GM21515 (cell line): Measurements from ENCODE around the gene ZFR.
"Not testable (repeated sequence)": the region's sequence is repeated elsewhere in the genome, so short reads cannot be mapped to it uniquely, and the experiment has no call there.

Experiments
- ATAC-seq: cut with Tn5 transposase; IDR thresholded peaks from one replicate; pipeline ENCODE4 v1.9.1; 2021; ENCODE audit not compliant: unreplicated experiment

The ZFR gene

DNA sequence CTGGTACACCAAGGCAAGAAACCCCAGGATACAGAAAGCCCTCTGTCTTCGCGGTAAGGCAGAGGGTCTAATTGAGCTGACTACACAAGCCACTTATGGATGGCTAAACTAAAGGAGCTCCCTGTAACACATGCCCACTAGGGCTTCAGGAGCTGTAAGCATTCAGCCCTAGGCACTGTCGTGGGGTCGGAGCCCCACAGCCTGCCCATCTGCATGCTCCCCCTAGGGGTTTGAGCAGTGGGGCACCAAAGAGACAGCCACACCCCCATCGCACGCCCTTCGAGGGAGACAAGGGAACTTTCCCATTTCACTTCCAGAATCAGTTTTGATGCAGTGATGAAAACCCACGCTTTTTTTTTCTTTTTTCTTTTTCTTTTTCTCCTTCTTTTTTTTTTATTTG is 120.8 kb downstream of the ZFR start:
- no peak for ATAC-seq

- ATAC-seq, result no peak
These were observed 121.7 kb downstream of the ZFR start for GRCh38 chr5:32322882-32323281.

DNA sequence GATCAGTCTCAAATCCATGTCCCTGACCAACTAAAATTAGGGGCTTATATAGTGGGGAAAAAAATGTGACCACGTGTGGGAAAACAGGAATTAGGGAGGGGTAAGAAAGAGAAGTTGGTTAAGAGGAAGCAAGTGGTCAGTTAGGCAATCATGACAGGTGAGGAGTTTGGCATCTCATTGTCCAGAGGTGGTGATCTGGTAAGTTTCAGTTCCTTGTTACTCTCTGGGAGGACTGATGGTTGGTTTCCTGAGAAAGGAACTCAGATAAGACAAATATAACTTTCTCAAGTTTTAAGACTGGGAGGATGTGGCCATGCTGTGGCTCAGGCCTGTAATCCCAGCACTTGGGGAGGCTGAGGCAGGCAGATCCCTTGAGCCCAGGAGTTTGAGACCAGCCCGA is 122.8 kb downstream of the ZFR start:
- not testable (repeated sequence) for ATAC-seq

- ATAC-seq, result no peak
These were observed 124.0 kb downstream of the ZFR start for GRCh38 chr5:32320576-32320975.

GRCh38 chr5:32319926-32320543 is 124.5 kb downstream of the ZFR start:
- ATAC-seq, result no peak

- no peak for ATAC-seq
These were observed 125.1 kb downstream of the ZFR start for GRCh38 chr5:32319392-32319791.

DNA sequence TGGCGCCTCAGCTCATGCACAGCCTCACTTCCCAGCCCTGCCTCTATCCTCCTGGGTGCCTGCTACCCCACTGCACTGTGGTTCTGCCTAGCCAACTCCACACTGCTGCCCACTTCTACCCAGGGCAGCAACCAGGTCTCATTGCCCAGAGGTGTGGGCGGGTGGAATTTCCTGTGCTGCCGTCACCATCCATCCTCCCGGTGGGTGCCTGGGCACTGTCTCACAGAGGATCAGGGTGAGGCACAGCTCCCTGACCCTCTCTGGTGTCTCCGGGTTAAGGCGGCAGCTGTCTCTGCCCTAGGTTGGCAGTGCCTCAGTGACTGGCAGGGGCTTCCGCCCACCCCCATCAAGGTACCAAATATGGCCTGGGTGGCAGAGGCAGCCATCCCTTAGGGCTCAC is 127.5 kb downstream of the ZFR start:
- ATAC-seq, result no peak

GRCh38 chr5:32315221-32316014 is 129.1 kb downstream of the ZFR start:
- ATAC-seq, result no peak

- ATAC-seq, result no peak
These were observed 129.9 kb downstream of the ZFR start for GRCh38 chr5:32314658-32315057.

- not testable (repeated sequence) for ATAC-seq
These were observed 130.4 kb downstream of the ZFR start for GRCh38 chr5:32314152-32314488.

GRCh38 chr5:32312595-32313332 is 131.8 kb downstream of the ZFR start, which contains the start of gene MTMR12:
Gene MTMR12 (minus strand): TSS chr5:32312939. CDS start chr5:32312838, 101 bp downstream.
- ATAC-seq, result peak; percentile 94

- peak; percentile 28 for ATAC-seq
These were observed 132.3 kb downstream of the ZFR start for GRCh38 chr5:32312197-32312594.

DNA sequence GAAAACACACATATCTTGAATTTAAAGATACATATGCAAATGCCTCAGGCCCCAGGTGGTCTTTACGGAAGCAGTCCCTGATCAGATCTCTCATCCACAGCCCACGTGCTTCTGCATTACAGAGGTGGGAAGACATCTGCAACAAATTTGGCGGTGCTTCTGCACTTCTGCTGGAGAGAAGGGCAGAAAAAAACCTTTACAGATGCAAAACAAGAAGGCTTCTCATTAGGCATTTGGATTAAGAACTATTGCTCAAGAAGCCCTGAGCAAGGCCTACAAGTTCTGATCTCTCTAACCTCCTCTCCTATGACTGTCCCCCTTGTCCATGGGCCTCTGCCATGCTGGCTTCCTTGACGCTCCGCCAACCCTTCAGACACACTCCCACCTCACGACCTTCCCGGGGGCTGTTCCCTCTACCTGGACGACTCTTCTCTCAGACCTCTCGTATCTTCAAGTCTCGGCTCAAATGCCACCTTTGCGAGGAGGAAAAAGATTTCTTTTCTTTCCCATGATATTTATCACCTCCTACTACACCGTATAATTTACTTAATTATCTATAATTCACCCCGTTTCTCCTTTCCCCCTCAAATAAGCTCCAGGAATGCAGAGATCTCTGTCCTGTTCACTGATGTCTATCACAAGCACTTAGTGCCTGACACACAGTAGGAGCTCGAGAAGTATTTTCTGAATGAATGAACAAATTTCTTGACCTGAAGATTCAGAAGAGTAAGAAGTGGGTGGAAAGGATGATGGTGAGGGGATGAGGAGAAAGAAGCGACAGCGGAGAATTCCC is 132.9 kb downstream of the ZFR start:
- ATAC-seq, result no peak

- no peak for ATAC-seq
These were observed 134.8 kb downstream of the ZFR start for GRCh38 chr5:32309761-32310160.

- ATAC-seq, result no peak
These were observed 135.6 kb downstream of the ZFR start for GRCh38 chr5:32308946-32309345.

DNA sequence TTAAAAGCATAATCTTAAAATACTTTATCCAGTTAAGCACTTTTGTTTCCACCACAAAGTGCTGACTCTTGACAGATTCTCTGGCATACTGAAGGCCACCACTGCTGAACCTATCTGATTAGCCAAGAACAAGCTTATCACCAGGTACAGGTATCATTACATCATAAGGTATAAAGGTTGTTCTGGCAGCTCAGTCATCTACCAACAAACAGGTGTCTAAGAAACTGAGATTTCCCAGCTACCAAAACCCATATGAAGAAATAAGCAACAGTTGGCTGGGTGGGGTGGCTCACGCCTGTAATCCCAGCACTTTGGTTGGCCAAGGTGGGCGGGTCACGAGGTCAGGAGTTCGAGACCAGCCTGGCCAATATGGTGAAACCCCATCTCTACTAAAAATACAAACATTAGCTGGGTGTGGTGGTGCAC is 136.8 kb downstream of the ZFR start:
- ATAC-seq, result no peak

DNA sequence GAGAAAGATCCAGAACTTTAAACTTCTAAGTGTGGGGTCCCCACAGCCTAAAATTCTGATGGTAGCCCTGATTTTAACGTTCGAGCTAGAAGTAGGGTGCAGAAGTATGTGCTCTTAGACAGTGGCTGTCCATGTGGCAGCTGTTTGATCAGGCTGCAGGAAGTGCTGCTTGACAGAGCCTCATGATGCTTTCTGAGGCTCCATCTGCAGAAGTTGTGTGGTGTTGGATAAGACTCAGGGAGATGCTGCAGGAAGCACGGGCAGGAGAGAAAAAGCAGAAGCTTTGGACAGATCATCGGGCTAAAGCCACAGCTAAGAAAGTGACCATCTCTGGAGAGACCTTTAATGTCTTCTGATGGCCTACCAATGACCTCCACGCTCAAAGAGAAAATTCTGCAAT is 139.9 kb downstream of the ZFR start:
- no peak for ATAC-seq
